ENCODE data around the gene AVPR2.

The AVPR2 gene

DNA sequence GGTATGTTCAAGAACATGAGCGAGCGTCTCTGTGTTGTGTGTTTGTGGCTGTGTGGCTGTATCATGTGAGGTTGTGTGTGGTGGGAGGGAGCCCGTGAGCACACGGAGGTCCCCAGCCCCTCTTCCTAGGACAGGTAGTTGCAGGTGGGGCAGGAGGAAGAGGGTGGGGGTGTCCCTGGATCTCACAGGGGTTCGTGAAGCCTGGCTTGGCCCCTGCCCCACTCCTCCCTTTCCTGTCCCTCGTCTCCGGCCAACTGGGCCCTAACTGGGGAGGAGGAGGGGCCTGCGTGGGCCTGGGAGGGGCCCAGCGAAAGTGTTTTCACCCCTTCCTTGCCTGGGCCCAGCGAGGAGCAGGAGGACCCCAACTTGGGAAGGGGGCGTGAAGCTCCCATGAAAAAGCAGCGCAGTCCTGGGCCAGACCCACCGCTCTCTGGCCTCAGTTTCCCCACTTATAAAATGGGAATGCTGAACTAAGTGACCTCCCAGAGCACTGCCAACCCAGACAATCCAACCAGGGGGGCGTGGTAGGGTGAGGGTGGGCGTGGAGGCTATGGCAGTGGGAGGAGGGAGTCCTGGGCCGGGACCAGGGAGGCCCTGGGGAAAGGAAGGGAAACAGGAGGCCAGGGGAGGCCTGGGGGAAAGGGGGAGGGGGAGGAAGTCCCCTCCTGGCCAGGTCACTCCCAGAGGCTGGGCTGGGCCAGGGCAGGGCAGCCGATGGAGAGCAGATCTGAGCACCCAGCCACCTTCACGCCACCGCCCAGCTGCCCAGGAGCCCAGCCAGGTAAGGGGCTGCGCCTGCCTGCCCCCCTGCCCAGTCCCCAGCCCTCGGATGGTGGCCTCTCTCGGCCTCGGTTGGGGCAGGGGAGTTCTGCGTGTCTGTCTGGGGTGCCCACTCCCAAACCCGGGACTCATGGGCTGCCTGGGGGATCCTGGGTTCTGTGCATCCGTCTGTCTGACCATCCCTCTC lies at the start of gene AVPR2:
Gene AVPR2, plus strand, starts transcription at position 683 of the 967 bp plus-strand sequence. CDS start 473 bp downstream, outside the sequence.
- TF ChIP-seq POLR2A (IDR thresholded peaks at IDR 0.05; ENCODE audit: low read length) (no peak), GATA1 (IDR thresholded peaks at IDR 0.05; ENCODE audit: low read depth, low read length) (no peak)
- DNase-seq, result no peak

DNA sequence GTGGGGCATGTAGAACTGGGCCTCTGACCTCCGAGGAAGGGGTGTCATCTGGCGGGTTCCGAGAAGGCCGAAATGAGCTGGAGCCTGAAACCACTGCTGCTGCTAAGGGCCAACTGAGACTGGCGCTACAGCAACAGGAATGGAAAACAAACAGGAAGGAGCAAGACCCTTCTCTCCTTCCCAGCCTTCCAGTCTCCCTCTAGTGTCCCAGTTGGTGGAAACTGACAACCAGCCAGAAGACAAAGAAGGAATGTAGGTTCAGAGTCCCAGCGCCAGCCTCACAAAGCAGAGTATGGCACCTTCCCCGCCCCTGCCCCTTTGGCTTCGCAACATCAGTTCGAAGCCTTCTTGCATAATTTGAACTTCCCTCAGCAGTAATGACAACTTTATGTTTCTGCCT lies 49.8 kb upstream of the AVPR2 start:
- DNase-seq, result no peak
- TF ChIP-seq POLR2A (IDR thresholded peaks at IDR 0.05; ENCODE audit: low read length) (no peak), GATA1 (IDR thresholded peaks at IDR 0.05; ENCODE audit: low read depth, low read length) (no peak)

DNA sequence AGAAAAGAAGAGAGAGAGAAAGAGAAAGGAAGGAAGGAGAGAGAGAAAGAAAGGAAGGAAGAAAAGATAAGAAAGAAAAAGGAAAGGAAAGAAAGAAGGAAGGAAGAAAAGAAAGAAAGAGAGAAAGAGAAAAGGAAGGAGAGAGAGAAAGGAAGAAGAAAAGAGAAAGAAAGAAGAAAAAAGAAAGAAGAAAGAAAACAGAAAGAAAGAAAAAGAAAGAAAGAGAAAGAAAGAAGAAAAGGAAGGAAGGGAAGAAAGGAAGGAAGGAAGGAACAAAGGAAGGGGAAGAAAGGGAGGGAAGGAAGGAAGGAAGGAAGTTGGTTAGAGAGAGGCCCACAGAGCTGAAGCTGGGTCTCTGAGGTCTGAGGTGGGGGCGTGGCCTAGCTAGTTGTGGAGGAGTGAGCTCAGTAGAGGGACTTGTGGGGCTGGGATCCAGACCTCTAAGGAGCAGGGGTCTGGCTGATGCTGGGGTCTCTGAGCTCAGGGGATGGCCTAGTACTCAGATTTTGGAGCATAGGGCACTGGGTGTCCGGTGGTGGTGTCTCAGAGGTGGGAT lies 47.0 kb upstream of the AVPR2 start:
- no peak for DNase-seq
- TF ChIP-seq GATA1 (IDR thresholded peaks at IDR 0.05; ENCODE audit: low read depth, low read length) (no peak), POLR2A (IDR thresholded peaks at IDR 0.05; ENCODE audit: low read length) (no peak)

DNA sequence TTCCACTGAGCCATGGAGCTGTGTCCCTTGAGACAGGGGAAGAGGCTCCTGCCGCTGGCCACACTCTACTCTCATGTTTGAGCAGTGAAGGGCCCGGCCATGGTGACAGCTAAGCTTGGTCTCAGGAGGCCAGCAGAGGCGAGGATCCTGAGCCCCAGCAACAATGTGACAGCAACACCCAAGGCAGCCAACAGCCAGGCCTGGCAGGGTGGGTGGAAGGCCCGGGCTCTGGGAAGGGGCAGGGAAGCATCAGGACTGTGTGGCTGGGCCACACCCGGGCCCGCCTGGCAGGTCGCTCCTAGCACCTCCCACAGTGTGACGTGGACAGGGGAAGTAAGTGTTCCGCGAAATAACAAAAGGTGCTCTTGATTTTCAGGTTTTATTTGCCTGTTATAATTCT lies 43.3 kb upstream of the AVPR2 start:
- no peak for DNase-seq
- no peak for TF ChIP-seq POLR2A (IDR thresholded peaks at IDR 0.05; ENCODE audit: low read length)
- TF ChIP-seq GATA1 (IDR thresholded peaks at IDR 0.05; ENCODE audit: low read depth, low read length), result no peak

DNA sequence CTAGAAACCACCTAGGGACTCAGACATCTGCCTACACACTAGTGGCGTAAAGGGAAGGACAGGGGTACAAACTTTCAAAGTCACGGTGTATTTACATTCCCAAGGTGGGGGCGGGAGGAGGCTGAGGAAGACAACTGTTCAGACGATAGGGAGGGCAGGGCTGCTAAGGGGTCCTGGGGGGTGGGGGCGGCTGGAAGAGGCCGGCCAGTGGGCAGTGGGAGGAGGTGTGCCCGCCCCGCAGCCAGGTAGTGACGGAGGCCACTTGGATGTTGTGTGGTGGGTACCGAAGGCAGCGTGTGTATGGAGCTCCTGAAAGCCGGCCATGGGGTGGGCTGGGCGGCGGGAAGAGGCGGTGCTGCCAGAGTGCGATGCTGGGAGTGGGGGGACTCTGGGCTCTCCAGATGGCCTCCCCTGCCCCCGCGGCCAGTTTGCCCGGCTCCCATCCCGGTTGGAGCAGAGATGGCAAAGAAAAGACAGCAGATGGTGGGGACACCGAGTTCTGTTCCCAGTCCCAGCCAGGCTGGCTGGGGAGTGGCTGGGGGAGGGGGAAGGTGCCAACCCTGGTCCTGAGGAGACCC lies 42.7 kb upstream of the AVPR2 start:
- TF ChIP-seq GATA1 (IDR thresholded peaks at IDR 0.05; ENCODE audit: low read depth, low read length) (no peak), POLR2A (IDR thresholded peaks at IDR 0.05; ENCODE audit: low read length) (no peak)
- DNase-seq, result no peak

DNA sequence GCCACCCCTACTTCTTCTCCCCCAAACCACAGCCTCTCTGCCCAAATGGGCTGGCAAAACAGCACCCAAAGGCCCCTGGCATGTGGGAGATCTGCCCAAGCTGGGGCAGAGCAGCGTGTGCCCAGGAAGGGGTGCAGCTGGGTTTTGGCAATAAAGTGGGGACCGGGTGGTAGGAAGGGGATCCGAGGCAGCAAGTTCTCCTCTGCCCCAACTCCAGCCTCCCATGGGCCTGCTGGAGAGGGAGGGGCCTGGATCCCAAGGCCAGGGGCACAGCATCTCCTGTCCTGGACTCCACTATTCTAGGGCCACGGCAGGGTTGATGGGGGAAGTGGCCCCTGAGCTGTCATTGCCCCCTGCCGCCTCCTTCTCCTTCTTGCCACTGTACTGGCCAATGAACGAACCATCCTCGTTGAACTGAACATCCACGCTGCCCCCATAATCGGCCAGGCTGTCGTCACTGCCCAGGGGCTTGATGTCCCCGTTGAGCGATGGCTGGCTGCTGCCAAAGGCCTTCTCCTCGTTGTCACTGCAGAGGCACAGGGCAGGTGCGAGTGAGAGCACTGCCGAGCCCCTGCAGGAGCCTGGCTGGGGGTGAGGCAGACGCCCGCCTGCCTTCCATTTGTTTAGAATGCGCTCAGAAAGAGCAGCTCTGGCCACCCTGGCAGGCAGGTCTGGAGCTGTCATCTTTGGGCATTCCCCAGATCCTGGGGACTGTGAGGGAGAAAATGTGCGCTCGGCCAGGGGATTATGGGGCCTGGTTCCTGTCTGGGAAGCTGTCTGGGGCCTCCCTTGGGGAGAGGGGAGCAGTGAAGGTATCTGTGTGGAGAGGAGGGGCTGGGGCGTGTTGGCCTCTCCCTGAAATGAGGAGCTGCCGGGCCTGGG lies 41.9 kb upstream of the AVPR2 start:
- TF ChIP-seq GATA1 (IDR thresholded peaks at IDR 0.05; ENCODE audit: low read depth, low read length), result no peak
- TF ChIP-seq POLR2A (IDR thresholded peaks at IDR 0.05; ENCODE audit: low read length), result no peak
- DNase-seq, result no peak

DNA sequence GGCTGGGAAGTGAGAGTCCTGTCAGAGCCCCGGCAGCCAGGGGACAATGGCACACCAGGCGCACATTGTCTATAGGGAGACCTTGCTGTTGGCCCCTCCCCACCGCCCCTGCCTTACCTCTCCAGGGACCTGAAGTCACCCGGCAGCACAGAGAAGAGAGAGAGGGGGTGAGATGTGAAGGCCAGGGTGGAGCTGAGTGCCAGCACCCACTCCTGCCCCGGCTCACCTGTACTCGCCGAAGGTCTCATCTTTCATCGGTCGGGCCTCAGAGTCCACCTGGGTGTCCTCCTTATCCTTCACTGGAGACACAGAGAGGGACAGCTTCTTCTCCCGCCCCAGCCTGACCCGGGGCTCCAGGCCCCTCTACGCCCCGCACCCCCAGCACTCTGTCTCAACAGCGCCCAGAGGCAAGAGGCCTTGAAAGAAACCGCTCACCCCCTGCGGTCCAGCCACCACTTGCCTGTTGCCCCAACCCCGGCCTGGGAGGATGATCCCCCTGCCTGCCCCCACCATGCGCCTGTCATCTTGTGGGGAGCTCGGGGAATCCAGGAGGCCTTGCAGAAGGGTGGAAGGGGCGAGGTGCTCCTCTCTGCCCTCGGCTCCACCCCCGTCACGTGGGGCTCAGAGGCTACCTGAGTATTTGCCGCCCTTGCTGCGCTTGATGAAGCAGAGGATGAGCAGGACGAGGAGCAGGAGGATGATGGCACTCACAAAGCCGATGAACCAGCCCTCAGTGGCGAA lies 41.1 kb upstream of the AVPR2 start:
- DNase-seq, result no peak
- TF ChIP-seq POLR2A (IDR thresholded peaks at IDR 0.05; ENCODE audit: low read length) (no peak), GATA1 (IDR thresholded peaks at IDR 0.05; ENCODE audit: low read depth, low read length) (no peak)

DNA sequence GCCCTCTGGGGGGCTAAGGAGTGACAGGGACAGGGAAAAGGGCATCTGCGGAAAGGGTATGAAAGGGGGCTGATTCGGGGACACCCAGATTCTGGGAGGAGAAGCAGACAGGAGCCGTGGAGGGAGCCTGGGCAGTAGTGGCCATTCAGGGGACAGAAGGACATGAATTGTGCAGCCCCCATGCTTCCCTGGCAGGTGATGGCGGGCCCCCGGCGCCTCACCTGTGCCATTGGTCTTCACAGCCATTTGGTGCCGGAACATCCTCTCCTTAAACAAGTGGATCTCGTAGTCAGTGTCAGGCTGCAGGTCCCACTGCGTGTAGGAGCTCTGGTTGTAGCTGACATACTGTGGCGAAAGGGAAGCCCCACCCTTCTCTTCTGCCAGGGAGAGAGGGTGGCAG lies 40.4 kb upstream of the AVPR2 start:
- TF ChIP-seq POLR2A (IDR thresholded peaks at IDR 0.05; ENCODE audit: low read length) (no peak), GATA1 (IDR thresholded peaks at IDR 0.05; ENCODE audit: low read depth, low read length) (no peak)
- no peak for DNase-seq

DNA sequence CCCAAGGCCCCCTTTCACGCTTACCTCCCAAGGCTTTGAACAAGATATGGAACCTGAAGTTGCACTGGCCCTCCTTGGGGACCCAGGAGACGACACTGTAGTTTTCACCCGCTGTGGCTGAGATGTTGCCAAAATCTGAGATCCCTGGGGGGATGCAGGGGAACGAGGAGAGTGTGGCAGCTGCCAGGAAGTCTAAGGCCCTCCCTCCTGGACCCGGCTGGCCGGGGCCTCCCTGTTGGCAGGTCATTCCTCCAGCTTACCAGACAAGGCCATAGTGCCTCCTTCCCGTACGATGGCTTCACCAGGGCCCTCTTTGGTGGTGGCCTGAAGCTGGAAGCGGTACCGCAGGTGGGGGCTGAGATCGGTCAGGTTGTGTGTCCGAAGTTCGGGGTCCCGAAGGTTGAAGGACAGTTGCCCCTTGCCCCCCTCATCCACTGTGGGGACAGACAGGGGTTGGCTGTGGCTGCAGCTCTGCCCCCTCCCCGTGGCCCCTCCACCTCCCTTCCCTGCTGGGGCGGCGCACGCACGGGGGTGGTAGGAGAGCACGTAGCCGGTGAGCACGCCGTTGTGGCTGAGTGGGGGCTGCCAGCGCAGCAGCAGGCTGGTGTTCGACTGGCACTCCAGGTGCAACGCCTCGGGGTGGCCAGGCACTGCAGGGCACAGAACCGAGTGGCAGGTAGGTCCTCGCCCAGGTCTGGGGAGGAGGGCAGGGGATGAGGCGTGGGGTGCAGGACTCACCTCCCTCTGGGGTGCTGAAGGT lies 39.7 kb upstream of the AVPR2 start:
- no peak for DNase-seq
- TF ChIP-seq POLR2A (IDR thresholded peaks at IDR 0.05; ENCODE audit: low read length), result no peak

DNA sequence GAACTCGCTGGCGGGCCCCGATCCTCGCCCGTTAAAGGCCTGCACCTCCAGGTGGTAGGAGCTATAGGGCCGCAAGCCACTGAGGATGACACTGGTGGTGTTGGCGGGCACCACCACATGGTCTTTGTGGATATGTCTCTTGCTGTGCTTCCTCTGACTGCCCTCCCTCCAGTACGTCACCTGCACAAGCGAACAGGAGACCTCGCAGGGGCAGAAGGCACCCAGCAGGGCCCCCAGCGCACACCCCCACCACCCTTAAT lies 39.2 kb upstream of the AVPR2 start:
- DNase-seq, result no peak
- TF ChIP-seq POLR2A (IDR thresholded peaks at IDR 0.05; ENCODE audit: low read length) (no peak), GATA1 (IDR thresholded peaks at IDR 0.05; ENCODE audit: low read depth, low read length) (no peak)

DNA sequence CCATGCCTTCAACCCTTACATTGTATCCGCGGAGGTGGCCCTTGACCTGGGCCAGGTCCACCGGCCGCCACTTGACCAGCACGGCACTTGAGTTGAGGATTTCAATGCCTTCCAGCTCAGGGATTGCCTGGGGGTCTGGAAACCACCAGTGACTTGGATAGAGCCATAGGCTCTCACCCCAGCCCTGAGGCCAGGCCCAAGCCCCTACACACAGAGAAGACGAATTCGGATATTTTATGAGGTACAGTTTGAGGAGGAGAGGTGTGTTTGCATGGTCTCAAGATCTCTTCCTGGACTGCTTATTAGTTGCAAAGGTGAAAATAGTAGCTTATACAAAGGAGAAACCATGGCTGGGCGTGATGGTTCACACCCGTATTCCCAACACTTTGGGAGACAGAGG lies 38.8 kb upstream of the AVPR2 start:
- TF ChIP-seq POLR2A (IDR thresholded peaks at IDR 0.05; ENCODE audit: low read length) (no peak), GATA1 (IDR thresholded peaks at IDR 0.05; ENCODE audit: low read depth, low read length) (no peak)
- no peak for DNase-seq

DNA sequence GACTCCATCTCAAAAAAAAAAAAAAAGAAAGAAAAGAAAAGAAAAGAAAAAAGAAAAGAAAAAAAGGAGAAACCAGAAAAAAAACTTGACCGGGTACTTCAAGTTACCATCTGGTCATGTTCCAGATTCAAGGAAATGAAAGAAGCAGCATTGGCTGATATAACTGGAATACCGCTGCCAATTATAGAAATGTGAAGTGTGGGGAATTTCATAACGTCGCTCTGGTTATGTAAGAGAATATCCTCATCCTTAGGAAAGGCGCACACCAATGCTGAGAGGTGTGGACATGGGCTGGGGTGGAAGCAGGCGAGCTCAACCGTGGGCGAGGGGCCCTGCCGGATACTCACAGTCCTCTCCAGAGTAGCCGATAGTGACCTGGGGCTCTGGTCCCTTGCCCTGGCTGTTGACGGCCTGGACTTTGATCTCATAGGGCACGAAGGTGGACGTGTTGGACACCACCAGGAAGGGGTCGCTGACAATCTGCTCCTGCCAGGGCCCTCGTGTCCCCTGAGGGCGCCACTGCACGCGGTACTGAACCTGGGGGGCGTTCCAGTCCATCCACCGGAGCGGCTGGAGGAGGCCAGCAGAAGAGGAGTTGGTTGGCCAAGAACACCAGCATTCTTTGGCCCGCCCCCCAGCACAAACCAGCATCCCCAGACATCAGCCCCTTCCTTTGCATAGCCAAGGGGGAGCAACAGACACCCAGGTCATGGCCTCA lies 38.0 kb upstream of the AVPR2 start:
- no peak for DNase-seq
- TF ChIP-seq POLR2A (IDR thresholded peaks at IDR 0.05; ENCODE audit: low read length) (no peak), GATA1 (IDR thresholded peaks at IDR 0.05; ENCODE audit: low read depth, low read length) (no peak)
